B cell (primary cell): ENCODE measurements around the gene NDRG3.

Experiments
- EZH2 ChIP-seq: IDR thresholded peaks from 2 replicates; pipeline ENCODE4 v1.6.1; 2012; ENCODE audit warnings: borderline replicate concordance, low read depth, mild to moderate bottlenecking, moderate library complexity, low read length; ENCODE audit not compliant: insufficient read depth, poor library complexity, severe bottlenecking
- TF ChIP-seq, protein P1 (sequence below): fragments of 200-600 bp; IDR thresholded peaks from one replicate; pipeline ENCODE4 v1.8.0; 2022; ENCODE audit warnings: antibody characterized with exemption, mild to moderate bottlenecking

DNA sequence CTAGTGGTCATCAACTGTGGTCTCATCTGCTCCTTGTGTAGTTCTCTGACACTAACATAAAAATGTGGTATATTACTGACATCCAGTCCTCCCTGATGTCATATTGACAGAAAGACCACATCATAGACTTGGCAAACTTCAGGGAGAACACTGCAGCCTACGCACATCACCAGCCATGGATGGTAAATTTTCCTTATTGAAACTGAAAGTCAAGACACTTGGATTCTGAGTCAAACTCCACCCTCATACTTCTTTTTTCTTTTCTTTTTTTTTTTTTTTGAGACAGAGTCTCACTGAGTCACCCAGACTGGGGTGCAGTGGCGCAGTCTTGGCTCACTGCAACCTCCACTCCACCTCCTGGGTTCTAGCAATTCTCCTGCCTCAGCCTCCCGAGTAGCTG, 25.4 kb downstream of the NDRG3 start:
- TF ChIP-seq, protein P1, sequence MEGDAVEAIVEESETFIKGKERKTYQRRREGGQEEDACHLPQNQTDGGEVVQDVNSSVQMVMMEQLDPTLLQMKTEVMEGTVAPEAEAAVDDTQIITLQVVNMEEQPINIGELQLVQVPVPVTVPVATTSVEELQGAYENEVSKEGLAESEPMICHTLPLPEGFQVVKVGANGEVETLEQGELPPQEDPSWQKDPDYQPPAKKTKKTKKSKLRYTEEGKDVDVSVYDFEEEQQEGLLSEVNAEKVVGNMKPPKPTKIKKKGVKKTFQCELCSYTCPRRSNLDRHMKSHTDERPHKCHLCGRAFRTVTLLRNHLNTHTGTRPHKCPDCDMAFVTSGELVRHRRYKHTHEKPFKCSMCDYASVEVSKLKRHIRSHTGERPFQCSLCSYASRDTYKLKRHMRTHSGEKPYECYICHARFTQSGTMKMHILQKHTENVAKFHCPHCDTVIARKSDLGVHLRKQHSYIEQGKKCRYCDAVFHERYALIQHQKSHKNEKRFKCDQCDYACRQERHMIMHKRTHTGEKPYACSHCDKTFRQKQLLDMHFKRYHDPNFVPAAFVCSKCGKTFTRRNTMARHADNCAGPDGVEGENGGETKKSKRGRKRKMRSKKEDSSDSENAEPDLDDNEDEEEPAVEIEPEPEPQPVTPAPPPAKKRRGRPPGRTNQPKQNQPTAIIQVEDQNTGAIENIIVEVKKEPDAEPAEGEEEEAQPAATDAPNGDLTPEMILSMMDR: no peak
- no peak for TF ChIP-seq EZH2
